IMR-90 (cell line): ENCODE measurements around the gene SYNPO2. TPM values are rescaled to one million over a fixed set of nuclear protein-coding genes. Genes with fewer than 3 reads are reported as not detected.

Source experiments
- ATAC-seq: fragments of 200-7000 bp; cut with Tn5 transposase; 2 replicates; pipeline ENCODE4 v1.9.1; 2020; ENCODE audit warnings: low read depth, mild to moderate bottlenecking, moderate library complexity
- BruUV-seq: library from RNA; stranded (reverse); fragments of 400-500 nt; replicated peaks from 2 replicates; lab custom pipeline; 2021; lab: Mats Ljungman, UMichigan
- CTCF ChIA-PET: fragments of 300-600 bp; formaldehyde crosslinking; extraction: SDS; loops from one replicate; lab custom pipeline; 2021; ENCODE audit warnings: antibody characterized with exemption; lab: Yijun Ruan, JAX
- POLR2A ChIA-PET: fragments of 300-600 bp; sonication (Branson Sonifier 250); formaldehyde crosslinking; loops from one replicate; lab custom pipeline; 2022; ENCODE audit warnings: antibody characterized with exemption; ENCODE audit not compliant: unreplicated experiment; lab: Charles Lee
- DNase-seq: peaks from one replicate; pipeline ENCODE4 v3.0.0; 2013
- H2AFZ ChIP-seq: replicated peaks from 2 replicates; pipeline ENCODE3; 2013; ENCODE audit warnings: low read length, mild to moderate bottlenecking; ENCODE audit not compliant: poor library complexity
- H2AK5ac ChIP-seq: 2 replicates; pipeline ENCODE4 v1.6.1; 2013; ENCODE audit warnings: low read depth, low read length, inconsistent platforms
- H2AK9ac ChIP-seq: replicated peaks from 2 replicates; pipeline ENCODE3; 2013; ENCODE audit warnings: mild to moderate bottlenecking, low read depth, low read length, moderate library complexity; ENCODE audit not compliant: poor library complexity
- H2BK120ac ChIP-seq: 2 replicates; pipeline ENCODE4 v1.6.1; 2013; ENCODE audit warnings: low read depth, low read length, inconsistent platforms
- H2BK15ac ChIP-seq: 3 replicates; pipeline ENCODE4 v1.6.1; 2013; ENCODE audit warnings: low read depth, low read length, inconsistent platforms
- H2BK20ac ChIP-seq: 2 replicates; pipeline ENCODE4 v1.6.1; 2013; ENCODE audit warnings: low read depth, mild to moderate bottlenecking, inconsistent platforms, low read length, moderate library complexity
- H2BK5ac ChIP-seq: 2 replicates; pipeline ENCODE4 v1.6.1; 2013; ENCODE audit warnings: mild to moderate bottlenecking, low read depth, low read length, inconsistent platforms; ENCODE audit not compliant: poor library complexity, severe bottlenecking
- H3K14ac ChIP-seq: replicated peaks from 2 replicates; pipeline ENCODE4 v1.6.1; 2013; ENCODE audit warnings: low read depth, low read length, inconsistent platforms
- H3K18ac ChIP-seq: 2 replicates; pipeline ENCODE4 v1.6.1; 2013; ENCODE audit warnings: low read depth, low read length, control low read depth
- H3K23ac ChIP-seq: 2 replicates; pipeline ENCODE4 v1.6.1; 2013; ENCODE audit warnings: low read depth, low read length, inconsistent platforms
- H3K27ac ChIP-seq: 2 replicates; pipeline ENCODE4 v1.5.1; 2013; ENCODE audit warnings: mild to moderate bottlenecking, control low read depth, low read length; ENCODE audit not compliant: insufficient read depth
- H3K27me3 ChIP-seq: 2 replicates; pipeline ENCODE4 v1.6.1; 2013; ENCODE audit warnings: low read length; ENCODE audit not compliant: control insufficient read depth, insufficient read depth
- H3K36me3 ChIP-seq: 2 replicates; pipeline ENCODE4 v1.6.1; 2013; ENCODE audit warnings: low read length, mixed read lengths; ENCODE audit not compliant: control insufficient read depth, insufficient read depth
- H3K4ac ChIP-seq: 2 replicates; pipeline ENCODE4 v1.6.1; 2013; ENCODE audit warnings: low read depth, low read length, inconsistent platforms
- H3K4me1 ChIP-seq: 2 replicates; pipeline ENCODE4 v1.6.1; 2013; ENCODE audit warnings: low read length, mixed read lengths; ENCODE audit not compliant: control insufficient read depth, insufficient read depth
- H3K4me2 ChIP-seq: 2 replicates; pipeline ENCODE4 v1.6.1; 2013; ENCODE audit warnings: low read depth, mild to moderate bottlenecking, control low read depth, low read length, moderate library complexity
- H3K4me3 ChIP-seq: 2 replicates; pipeline ENCODE4 v1.5.1; 2013; ENCODE audit warnings: low read depth, mild to moderate bottlenecking, control low read depth, low read length, moderate library complexity; ENCODE audit not compliant: insufficient read depth
- H3K56ac ChIP-seq: 2 replicates; pipeline ENCODE4 v1.6.1; 2013; ENCODE audit warnings: low read length, inconsistent platforms; ENCODE audit not compliant: insufficient read depth; ENCODE audit errors: extremely low read depth
- H3K79me1 ChIP-seq, 2 experiments: 2 replicates each; pipeline ENCODE4 v1.6.1; 2013; ENCODE audit warnings: low read length in 2 of 2, inconsistent platforms in 1 of 2, low read depth in 1 of 2
- H3K9ac ChIP-seq: 2 replicates; pipeline ENCODE4 v1.6.1; 2013; ENCODE audit warnings: low read depth, low read length, control low read depth
- H3K9me1 ChIP-seq: 2 replicates; pipeline ENCODE4 v1.6.1; 2013; ENCODE audit warnings: low read length, inconsistent platforms; ENCODE audit not compliant: insufficient read depth
- H3K9me3 ChIP-seq: 2 replicates; pipeline ENCODE4 v1.6.1; 2013; ENCODE audit warnings: low read length; ENCODE audit not compliant: control insufficient read depth, insufficient read depth
- H4K20me1 ChIP-seq: 2 replicates; pipeline ENCODE4 v1.6.1; 2013; ENCODE audit warnings: low read length, inconsistent platforms; ENCODE audit not compliant: insufficient read depth
- H4K5ac ChIP-seq: 2 replicates; pipeline ENCODE4 v1.6.1; 2013; ENCODE audit warnings: mild to moderate bottlenecking, low read depth, low read length, control low read depth
- H4K8ac ChIP-seq, 2 experiments: 2 replicates each; pipeline ENCODE4 v1.6.1; 2013; ENCODE audit warnings: low read depth in 2 of 2, low read length in 2 of 2, control low read depth in 1 of 2, inconsistent platforms in 1 of 2
- H4K91ac ChIP-seq: 2 replicates; pipeline ENCODE4 v1.6.1; 2013; ENCODE audit warnings: low read depth, low read length, inconsistent platforms; ENCODE audit not compliant: insufficient read depth
- BHLHE40 ChIP-seq: fragments of 150-350 bp; IDR thresholded peaks from 2 replicates; pipeline ENCODE4 v1.6.1; 2016; ENCODE audit warnings: mild to moderate bottlenecking, low read depth, low read length
- CEBPB ChIP-seq: IDR thresholded peaks from 2 replicates; pipeline ENCODE4 v1.6.1; 2012; ENCODE audit warnings: low read depth, low read length, improper control_type of control experiment
- CHD1 ChIP-seq: IDR thresholded peaks from 2 replicates; pipeline ENCODE4 v1.6.1; 2012; ENCODE audit warnings: low read depth, low read length, improper control_type of control experiment
- FOS ChIP-seq: fragments of 150-350 bp; IDR thresholded peaks from 2 replicates; pipeline ENCODE4 v1.6.1; 2016; ENCODE audit warnings: low read depth, low read length
- MAFK ChIP-seq: IDR thresholded peaks from 2 replicates; pipeline ENCODE4 v1.6.1; 2012; ENCODE audit warnings: low read depth, low read length, improper control_type of control experiment
- MAZ ChIP-seq: IDR thresholded peaks from 2 replicates; pipeline ENCODE4 v1.6.1; 2012; ENCODE audit warnings: low read depth, mild to moderate bottlenecking, low read length, improper control_type of control experiment, moderate library complexity, borderline replicate concordance
- MXI1 ChIP-seq: IDR thresholded peaks from 2 replicates; pipeline ENCODE4 v1.6.1; 2012; ENCODE audit warnings: low read depth, mild to moderate bottlenecking, low read length, moderate library complexity, borderline replicate concordance
- NFE2L2 ChIP-seq: fragments of 150-350 bp; IDR thresholded peaks from 2 replicates; pipeline ENCODE4 v1.6.1; 2016; ENCODE audit warnings: low read depth, mild to moderate bottlenecking, low read length
- POLR2A ChIP-seq: IDR thresholded peaks from 2 replicates; pipeline ENCODE4 v1.6.1; 2012; ENCODE audit warnings: mild to moderate bottlenecking, low read depth, low read length
- RAD21 ChIP-seq: IDR thresholded peaks from 2 replicates; pipeline ENCODE4 v1.6.1; 2012; ENCODE audit warnings: low read length, improper control_type of control experiment
- RCOR1 ChIP-seq: IDR thresholded peaks from 2 replicates; pipeline ENCODE4 v1.6.1; 2012; ENCODE audit warnings: mild to moderate bottlenecking, low read length, improper control_type of control experiment; ENCODE audit not compliant: insufficient replicate concordance
- RFX5 ChIP-seq: IDR thresholded peaks from 2 replicates; pipeline ENCODE4 v1.8.0; 2012; ENCODE audit warnings: low read depth, mild to moderate bottlenecking, low read length, moderate library complexity
- SMC3 ChIP-seq: fragments of 150-350 bp; IDR thresholded peaks from 2 replicates; pipeline ENCODE4 v1.6.1; 2016; ENCODE audit warnings: low read depth, mild to moderate bottlenecking, antibody characterized with exemption, low read length, moderate library complexity
- WGBS, 2 experiments: methylation state at CpG; one replicate each; pipeline versions ENCODE4 v1.1.5 to v1.1.7; 2013; ENCODE audit warnings: missing lambda C conversion rate in 2 of 2; ENCODE audit not compliant: insufficient read length in 1 of 2; ENCODE audit errors: extremely low coverage in 2 of 2; 5-methylcytosine and 5-hydroxymethylcytosine counted together
- dilution Hi-C: fragments of 300-500 bp; cut with HindIII; formaldehyde crosslinking; loops from one replicate; pipeline ENCODE4 v1.14.3; 2018; ENCODE audit warnings: low sequenced_read_pairs; ENCODE audit not compliant: unreplicated experiment
- in situ Hi-C: fragments of 300-500 bp; cut with MboI; formaldehyde crosslinking; loops from 3 replicates; pipeline ENCODE4 v1.14.3; 2019; ENCODE audit warnings: low sequenced_read_pairs, inconsistent platforms, mixed read lengths
- intact Hi-C: fragments of 100-400 bp; cut with micrococcal nuclease; formaldehyde crosslinking; loops from 2 replicates; pipeline ENCODE4 v1.10.0; 2022
- polyA plus RNA-seq, 3 experiments: library from polyadenylated mRNA; depleted of rRNA; stranded (reverse); fragments of >200 nt; gene quantifications; 2 replicates each; pipeline ENCODE4 v1.2.3, GENCODE V29; 2012; ENCODE audit warnings: low replicate concordance in 1 of 3
- total RNA-seq: library from RNA; depleted of rRNA; stranded (reverse); fragments of >200 nt; gene quantifications from 2 replicates; pipeline ENCODE4 v1.2.3, GENCODE V29; 2012
- TF ChIP-seq, protein P1 (sequence below): fragments of 150-350 bp; IDR thresholded peaks from 2 replicates; pipeline ENCODE4 v1.6.1; 2016; ENCODE audit warnings: low read depth, mild to moderate bottlenecking, low read length, moderate library complexity, borderline replicate concordance
- TF ChIP-seq, protein P2 (sequence below): fragments of 150-350 bp; IDR thresholded peaks from 2 replicates; pipeline ENCODE4 v1.6.1; 2017; ENCODE audit warnings: mild to moderate bottlenecking, antibody characterized with exemption, low read length, low read depth
- TF ChIP-seq, protein P3 (sequence below): conservative IDR thresholded peaks from 2 replicates; pipeline ENCODE4 v1.5.1; 2012; ENCODE audit warnings: mild to moderate bottlenecking, low read depth, low read length, improper control_type of control experiment

SYNPO2 gene
- total and polyA plus RNA-seq, 2 of the 4 experiments (the other 2 are of a cell fraction): 0.99 to 1.8 TPM

- DNase-seq: no peak
- CTCF ChIA-PET: no interaction called here
- no peak overlapping the region for H3K14ac ChIP-seq
These were observed 84.6 kb downstream of the SYNPO2 start for GRCh38 chr4:118973295-118973694.

More at GRCh38 chr4:118973295-118973694, 84.6 kb downstream of the SYNPO2 start:
- H2AK9ac ChIP-seq: no peak overlapping the region
- dilution Hi-C loops: loop anchor here (10.0 kb wide), 1 partner anchor 322 kb away; no protein-coding TSS in a partner anchor
- in situ Hi-C loops: loop anchor here (10.0 to 25.0 kb wide), 2 partner anchors 228 to 436 kb away; no protein-coding TSS in a partner anchor
- no peak overlapping the region for H4K8ac ChIP-seq
- no peaks in the 10 kb centered on the region for H3K36me3 ChIP-seq
- POLR2A ChIA-PET: no interaction called here
- H3K56ac ChIP-seq: no peak overlapping the region
- no peak overlapping the region for H3K4me2 ChIP-seq
- no peak overlapping the region for H2BK120ac ChIP-seq
- no CpG with 5 or more reads among the region's 6 CpGs for WGBS, 2 experiments
- no peak overlapping the region for H2BK15ac ChIP-seq
- no peaks in the 10 kb centered on the region for H3K9me3 ChIP-seq
- no peak overlapping the region for H3K27ac ChIP-seq
- no peak overlapping the region for H3K4me3 ChIP-seq
- no peak overlapping the region for H2AK5ac ChIP-seq
- no peaks in the 10 kb centered on the region for H3K79me1 ChIP-seq
- no peak overlapping the region for H3K9ac ChIP-seq
- no peaks in the 10 kb centered on the region for H4K20me1 ChIP-seq
- H2BK5ac ChIP-seq: no peak overlapping the region
- ATAC-seq: no peak
- H3K18ac ChIP-seq: no peak overlapping the region
- no peak overlapping the region for H3K23ac ChIP-seq
- H2AFZ ChIP-seq: no peak overlapping the region
- peaks cover 5% of the 10 kb centered on the region for H3K4me1 ChIP-seq
- BruUV-seq: no TSS peak
- intact Hi-C loops: no loop called here
- peaks cover 1% of the 10 kb centered on the region; the same call in 1 of the 2 replicates for H3K9me1 ChIP-seq
- no peak overlapping the region for H3K4ac ChIP-seq
- no peak overlapping the region for H2BK20ac ChIP-seq
- H4K5ac ChIP-seq: no peak overlapping the region
- no peaks in the 10 kb centered on the region for H3K27me3 ChIP-seq
- no peak for TF ChIP-seq RAD21
- no peak for TF ChIP-seq FOS
- TF ChIP-seq, protein P1, sequence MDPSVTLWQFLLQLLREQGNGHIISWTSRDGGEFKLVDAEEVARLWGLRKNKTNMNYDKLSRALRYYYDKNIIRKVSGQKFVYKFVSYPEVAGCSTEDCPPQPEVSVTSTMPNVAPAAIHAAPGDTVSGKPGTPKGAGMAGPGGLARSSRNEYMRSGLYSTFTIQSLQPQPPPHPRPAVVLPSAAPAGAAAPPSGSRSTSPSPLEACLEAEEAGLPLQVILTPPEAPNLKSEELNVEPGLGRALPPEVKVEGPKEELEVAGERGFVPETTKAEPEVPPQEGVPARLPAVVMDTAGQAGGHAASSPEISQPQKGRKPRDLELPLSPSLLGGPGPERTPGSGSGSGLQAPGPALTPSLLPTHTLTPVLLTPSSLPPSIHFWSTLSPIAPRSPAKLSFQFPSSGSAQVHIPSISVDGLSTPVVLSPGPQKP: no peak
- no peak for TF ChIP-seq NFE2L2
- TF ChIP-seq CHD1: no peak
- TF ChIP-seq MAZ: no peak
- TF ChIP-seq BHLHE40: no peak
- TF ChIP-seq, protein P2, sequence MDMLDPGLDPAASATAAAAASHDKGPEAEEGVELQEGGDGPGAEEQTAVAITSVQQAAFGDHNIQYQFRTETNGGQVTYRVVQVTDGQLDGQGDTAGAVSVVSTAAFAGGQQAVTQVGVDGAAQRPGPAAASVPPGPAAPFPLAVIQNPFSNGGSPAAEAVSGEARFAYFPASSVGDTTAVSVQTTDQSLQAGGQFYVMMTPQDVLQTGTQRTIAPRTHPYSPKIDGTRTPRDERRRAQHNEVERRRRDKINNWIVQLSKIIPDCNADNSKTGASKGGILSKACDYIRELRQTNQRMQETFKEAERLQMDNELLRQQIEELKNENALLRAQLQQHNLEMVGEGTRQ: no peak
- no peak for TF ChIP-seq RCOR1
- no peak for TF ChIP-seq SMC3
- no peak for TF ChIP-seq MAFK
- TF ChIP-seq, protein P3, sequence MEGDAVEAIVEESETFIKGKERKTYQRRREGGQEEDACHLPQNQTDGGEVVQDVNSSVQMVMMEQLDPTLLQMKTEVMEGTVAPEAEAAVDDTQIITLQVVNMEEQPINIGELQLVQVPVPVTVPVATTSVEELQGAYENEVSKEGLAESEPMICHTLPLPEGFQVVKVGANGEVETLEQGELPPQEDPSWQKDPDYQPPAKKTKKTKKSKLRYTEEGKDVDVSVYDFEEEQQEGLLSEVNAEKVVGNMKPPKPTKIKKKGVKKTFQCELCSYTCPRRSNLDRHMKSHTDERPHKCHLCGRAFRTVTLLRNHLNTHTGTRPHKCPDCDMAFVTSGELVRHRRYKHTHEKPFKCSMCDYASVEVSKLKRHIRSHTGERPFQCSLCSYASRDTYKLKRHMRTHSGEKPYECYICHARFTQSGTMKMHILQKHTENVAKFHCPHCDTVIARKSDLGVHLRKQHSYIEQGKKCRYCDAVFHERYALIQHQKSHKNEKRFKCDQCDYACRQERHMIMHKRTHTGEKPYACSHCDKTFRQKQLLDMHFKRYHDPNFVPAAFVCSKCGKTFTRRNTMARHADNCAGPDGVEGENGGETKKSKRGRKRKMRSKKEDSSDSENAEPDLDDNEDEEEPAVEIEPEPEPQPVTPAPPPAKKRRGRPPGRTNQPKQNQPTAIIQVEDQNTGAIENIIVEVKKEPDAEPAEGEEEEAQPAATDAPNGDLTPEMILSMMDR: no peak
- no peak for TF ChIP-seq POLR2A
- TF ChIP-seq CEBPB: no peak
- TF ChIP-seq MXI1: no peak
- TF ChIP-seq RFX5: no peak
- no peak overlapping the region for H4K91ac ChIP-seq
